OCI-LY7 (cell line): ENCODE results near the gene SMIM15.

ENCODE experiments used
- CTCF ChIP-seq: fragments of 200-600 bp; sonication (generic); conservative IDR thresholded peaks from 2 replicates; pipeline ENCODE4 v1.5.1; 2014; ENCODE audit warnings: mild to moderate bottlenecking, antibody characterized with exemption, low read length, moderate library complexity, mixed read lengths
- EZH2phosphoT487 ChIP-seq: fragments of 200-600 bp; sonication (generic); IDR thresholded peaks from 2 replicates; pipeline ENCODE4 v1.6.1; 2018; ENCODE audit warnings: low read depth, borderline replicate concordance, mild to moderate bottlenecking, mixed run types, antibody characterized with exemption, low read length, moderate library complexity, mixed read lengths

GRCh38 chr5:61162010-61162831, at the start of gene SMIM15:
- TF ChIP-seq CTCF (no peak), EZH2phosphoT487 (no peak)
